ENCODE measurements around the gene POTEG. TPM values are rescaled to one million over a fixed set of nuclear protein-coding genes. Genes with fewer than 3 reads are reported as not detected.
"Not testable (repeated sequence)": the region's sequence is repeated elsewhere in the genome, so short reads cannot be mapped to it uniquely, and the experiment has no call there.

POTEG gene
- under 1 TPM in 2 of 7 donors, not detected in 5; 0.24 to 0.51 TPM for total RNA-seq
- polyA plus RNA-seq: not detected
- long read RNA-seq, donor 1: 0 reads
- long read RNA-seq, donor 2: 0 reads

DNA sequence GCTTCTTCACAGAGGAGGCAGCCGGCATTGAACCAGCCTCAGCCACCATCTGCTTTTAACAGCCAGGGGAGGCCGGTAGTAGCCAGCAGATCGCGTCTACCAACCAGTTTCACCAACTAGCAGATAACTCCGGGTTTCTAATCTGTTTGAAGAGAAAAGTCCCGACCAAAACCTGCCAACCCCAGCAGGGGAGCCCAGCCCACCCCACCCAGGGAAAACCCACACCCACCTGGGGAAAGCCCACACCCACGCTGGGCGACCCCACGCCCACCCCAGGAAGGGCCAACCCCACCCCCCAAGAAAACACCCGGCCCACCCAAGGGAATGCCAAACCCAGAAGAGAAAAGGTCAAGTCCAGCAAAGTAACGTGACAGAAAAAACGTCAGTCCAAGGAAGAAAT, at the start of gene POTEG:
POTEG (minus strand) TSS at position 101 of the 400 bp plus-strand sequence; CDS start at position 49, 52 bp downstream.
- peaks cover 0 to 12% (median 0%) of the 10 kb centered on the region in 8 donors for H3K9me3 ChIP-seq
- 60 to 100% (median 79%) methylated on average over 1 to 2 of the region's 12 CpGs; no CpG with 5 or more reads in 2 of the 5 donors for whole genome bisulfite sequencing, 5 donors
- H3K27me3 ChIP-seq (replicated peaks in 1 of 7); H3K27ac ChIP-seq; DNase-seq; intact Hi-C loops (cut with DNase I; ENCODE audit: low total_unique reads); H3K4me1 ChIP-seq; H3K36me3 ChIP-seq; H3K4me3 ChIP-seq: not testable (repeated sequence)

DNA sequence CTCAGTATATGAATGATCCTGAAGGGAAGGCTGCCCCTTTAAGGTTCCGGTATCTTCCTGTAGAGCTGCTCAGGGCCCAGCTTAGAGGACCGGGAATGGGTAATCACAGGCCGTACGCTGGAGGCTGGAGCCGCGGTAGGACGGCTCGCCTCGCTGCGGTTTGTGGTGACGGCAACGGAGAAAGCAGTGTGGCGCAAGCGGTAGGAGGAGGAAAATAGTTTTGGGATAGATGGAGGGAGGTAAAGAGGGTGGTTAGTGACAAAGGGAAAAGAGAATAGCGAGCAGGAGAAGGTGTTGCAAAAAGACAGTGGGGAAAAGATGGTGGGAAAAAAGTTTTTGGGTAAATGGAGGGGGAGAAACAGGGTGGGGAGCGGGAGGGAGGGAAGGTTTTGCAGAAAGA, 48.0 kb upstream of the POTEG start:
- H3K4me3 ChIP-seq; H3K9me3 ChIP-seq; intact Hi-C loops (cut with DNase I; ENCODE audit: low total_unique reads); H3K4me1 ChIP-seq; DNase-seq; H3K27ac ChIP-seq; H3K27me3 ChIP-seq (replicated peaks in 1 of 7); H3K36me3 ChIP-seq: not testable (repeated sequence)
- 80 to 90% (median 86%) methylated on average over 11 to 14 of the region's 16 CpGs; no CpG with 5 or more reads in 1 of the 5 donors for WGBS, 5 donors

DNA sequence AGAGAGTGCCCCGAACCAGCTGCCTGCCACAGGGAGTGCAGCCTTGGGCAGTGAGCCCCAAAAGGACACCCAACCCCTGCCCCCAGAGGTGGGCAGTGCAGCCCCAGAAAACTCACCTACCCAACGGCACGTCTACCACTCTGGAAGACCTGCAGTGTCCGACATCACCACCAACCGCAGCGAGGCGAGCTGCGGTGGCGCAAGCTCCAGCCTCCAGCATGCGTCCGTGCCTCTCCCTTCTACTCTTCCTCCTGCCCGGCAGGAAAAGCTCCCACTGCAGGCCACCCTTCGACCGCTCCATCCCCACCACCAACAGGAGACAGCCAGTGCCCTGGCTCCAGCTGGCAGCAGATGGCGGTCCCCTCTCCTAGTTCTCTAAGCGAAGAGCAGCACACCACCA, 47.3 kb upstream of the POTEG start:
- H3K27ac ChIP-seq; H3K27me3 ChIP-seq (replicated peaks in 1 of 7); H3K9me3 ChIP-seq; H3K4me3 ChIP-seq; H3K36me3 ChIP-seq; intact Hi-C loops (cut with DNase I; ENCODE audit: low total_unique reads); H3K4me1 ChIP-seq: not testable (repeated sequence)
- WGBS, 5 donors: 78 to 90% (median 90%) methylated on average over 1 to 6 of the region's 16 CpGs; no CpG with 5 or more reads in 1 of the 5 donors
- peak; percentile 29 for DNase-seq

DNA sequence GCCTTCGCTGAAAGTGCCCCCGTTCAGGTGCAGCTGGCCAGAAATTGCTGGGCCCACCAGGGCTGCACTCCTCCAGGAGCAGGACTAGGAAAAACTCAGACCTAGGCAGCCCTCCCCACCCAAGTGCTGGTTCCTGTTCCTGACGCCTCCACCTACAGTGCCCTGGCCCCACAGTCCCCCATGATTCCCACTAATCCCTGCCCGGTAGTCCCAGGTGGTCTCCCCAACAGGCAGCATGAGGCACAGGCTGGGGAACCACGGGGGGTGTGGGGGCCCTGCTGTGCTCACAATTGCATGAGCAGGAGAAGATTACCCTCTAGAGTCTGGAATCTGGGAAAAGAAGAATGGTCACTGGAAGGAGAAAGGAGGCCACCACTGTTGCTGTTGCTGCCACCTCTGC, 46.4 kb upstream of the POTEG start:
- H3K9me3 ChIP-seq; H3K4me1 ChIP-seq; DNase-seq; H3K36me3 ChIP-seq; intact Hi-C loops (cut with DNase I; ENCODE audit: low total_unique reads); H3K27ac ChIP-seq; H3K27me3 ChIP-seq (replicated peaks in 1 of 7); H3K4me3 ChIP-seq: not testable (repeated sequence)
- 80 to 85% (median 80%) methylated on average over 2 of the region's 5 CpGs; no CpG with 5 or more reads in 2 of the 5 donors for WGBS, 5 donors

DNA sequence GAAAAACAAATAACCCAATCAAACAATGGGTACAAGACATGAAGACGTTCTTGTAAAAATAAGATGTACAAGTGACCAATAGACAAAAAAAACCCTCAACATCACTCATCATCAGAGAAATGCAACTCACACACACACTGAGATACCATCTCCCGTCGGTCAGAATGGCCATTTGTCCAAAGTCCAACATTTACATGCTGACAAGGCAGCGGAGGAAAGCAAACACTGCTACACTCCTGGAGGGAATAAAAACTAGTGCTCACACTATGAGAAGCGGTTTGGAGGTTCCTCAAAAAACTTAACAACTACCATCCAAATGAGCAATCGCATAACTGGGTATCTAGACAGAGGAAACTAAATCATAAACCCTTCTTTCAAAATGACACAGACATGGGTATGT, 11.6 kb upstream of the POTEG start:
- 60 to 80% (median 71%) methylated on average over 4 to 6 of the region's 6 CpGs for WGBS, 5 donors
- H3K27me3 ChIP-seq (replicated peaks in 1 of 7); H3K36me3 ChIP-seq; H3K27ac ChIP-seq; intact Hi-C loops (cut with DNase I; ENCODE audit: low total_unique reads); DNase-seq; H3K9me3 ChIP-seq; H3K4me1 ChIP-seq; H3K4me3 ChIP-seq: not testable (repeated sequence)

DNA sequence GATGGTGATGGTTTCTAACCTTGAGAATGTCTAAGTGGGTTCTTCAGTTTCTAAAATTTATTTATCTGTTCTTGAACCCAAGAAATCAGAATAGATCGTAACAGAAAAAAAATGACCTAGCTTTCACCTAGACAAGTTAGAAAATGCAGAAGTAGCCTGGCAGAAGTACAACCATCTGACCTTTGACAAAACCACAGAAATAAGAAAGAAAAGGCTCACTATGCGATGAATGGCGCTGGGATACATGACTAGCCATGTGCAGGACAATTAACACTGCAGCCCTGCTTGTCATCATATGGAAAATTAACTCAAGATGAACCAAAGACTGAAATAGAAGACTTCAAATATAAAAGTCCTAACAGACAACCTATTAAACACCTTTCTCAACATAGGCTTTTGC, 5.7 kb upstream of the POTEG start:
- H3K27me3 ChIP-seq (replicated peaks in 1 of 7); DNase-seq; intact Hi-C loops (cut with DNase I; ENCODE audit: low total_unique reads); H3K4me1 ChIP-seq; H3K27ac ChIP-seq; H3K36me3 ChIP-seq; H3K9me3 ChIP-seq; H3K4me3 ChIP-seq: not testable (repeated sequence)
- 56 to 74% (median 70%) methylated on average over 2 of the region's 3 CpGs for WGBS, 5 donors

DNA sequence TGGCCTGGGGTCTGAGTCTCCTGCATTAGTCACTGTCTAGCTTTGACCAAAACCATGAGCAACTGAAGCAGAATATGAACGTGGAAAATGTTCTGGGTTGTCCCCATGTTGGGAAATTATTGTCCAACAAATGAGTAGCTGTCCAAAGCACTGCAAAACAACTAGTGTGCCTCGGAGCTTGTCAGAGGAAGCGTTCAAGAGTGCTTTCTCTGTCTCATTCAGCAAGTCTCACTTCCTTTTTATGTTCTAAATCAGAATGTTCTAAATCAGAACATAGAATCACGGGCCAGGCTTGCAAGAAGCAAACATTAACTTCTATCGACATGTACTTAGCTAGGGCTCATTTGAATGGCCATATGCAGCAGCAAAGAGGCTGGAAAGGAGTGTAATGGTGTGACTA, 5.1 kb upstream of the POTEG start:
- 9 to 14% (median 10%) methylated on average over 2 to 3 of the region's 5 CpGs; no CpG with 5 or more reads in 2 of the 5 donors for WGBS, 5 donors
- H3K36me3 ChIP-seq; DNase-seq; intact Hi-C loops (cut with DNase I; ENCODE audit: low total_unique reads); H3K27ac ChIP-seq; H3K27me3 ChIP-seq (replicated peaks in 1 of 7); H3K4me1 ChIP-seq; H3K9me3 ChIP-seq; H3K4me3 ChIP-seq: not testable (repeated sequence)

DNA sequence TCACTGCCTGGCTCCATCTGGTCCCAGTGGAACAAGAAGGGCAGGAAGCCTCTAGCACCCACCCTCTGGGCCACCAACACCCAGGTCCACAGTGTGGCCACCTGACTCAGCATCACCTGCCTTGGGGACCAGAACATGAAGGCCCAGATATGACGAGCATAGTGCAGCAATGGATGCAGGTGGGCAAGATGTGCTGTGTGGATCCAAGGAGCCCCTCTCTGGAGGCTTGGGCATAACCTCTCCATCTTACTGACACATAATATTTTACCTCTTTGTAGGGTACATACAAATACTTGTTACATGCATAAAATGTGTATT, 2.9 kb upstream of the POTEG start:
- DNase-seq; H3K36me3 ChIP-seq; H3K4me1 ChIP-seq; intact Hi-C loops (cut with DNase I; ENCODE audit: low total_unique reads); H3K27me3 ChIP-seq (replicated peaks in 1 of 7); H3K4me3 ChIP-seq; H3K27ac ChIP-seq: not testable (repeated sequence)
- H3K9me3 ChIP-seq: peaks cover 0 to 12% (median 0%) of the 10 kb centered on the region in 8 donors
- WGBS, 5 donors: 67 to 90% (median 83%) methylated on average over 1 of the region's 1 CpG; no CpG with 5 or more reads in 1 of the 5 donors

DNA sequence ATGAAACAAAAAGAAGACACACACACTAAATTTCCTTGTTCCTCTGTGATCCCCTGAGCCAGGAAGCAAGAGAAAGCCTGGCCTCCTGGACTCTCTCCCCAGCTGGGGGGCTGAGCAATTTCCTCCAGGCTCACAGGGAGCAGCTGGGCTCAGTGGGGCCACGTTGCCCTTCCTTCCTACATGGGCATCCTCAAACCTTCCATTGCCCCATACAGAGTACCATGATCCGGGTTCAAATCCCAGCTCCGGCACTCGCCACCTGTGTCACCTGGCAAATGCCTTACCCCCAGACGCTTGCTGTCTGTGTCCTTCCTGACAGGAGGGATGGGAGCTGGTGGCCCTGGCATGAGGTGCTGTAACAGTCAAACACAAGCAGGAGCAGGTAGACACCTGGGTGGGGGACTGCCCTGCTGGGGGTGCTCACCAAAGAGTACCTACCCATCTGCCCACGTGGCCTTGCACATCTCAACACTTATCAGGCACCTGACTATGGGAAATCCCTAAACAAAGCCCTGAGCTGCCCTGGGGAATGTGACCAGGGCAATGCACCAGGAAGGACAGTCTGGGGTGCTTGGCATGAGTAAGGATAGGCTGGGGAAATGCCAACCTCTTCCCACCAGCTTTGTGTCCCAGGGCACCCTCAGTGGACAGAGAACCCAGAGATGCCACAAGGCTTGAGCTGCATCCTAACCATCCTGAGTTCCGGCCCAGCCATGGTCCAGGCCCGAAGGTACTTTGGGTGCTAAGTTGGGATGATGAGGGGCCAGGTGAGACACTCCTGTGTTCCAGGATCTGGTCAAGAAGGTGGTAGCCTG, 2.4 kb upstream of the POTEG start:
- H3K9me3 ChIP-seq: peaks cover 0 to 12% (median 0%) of the 10 kb centered on the region in 8 donors
- WGBS, 5 donors: 0 to 83% (median 67%) methylated on average over 1 to 2 of the region's 8 CpGs; no CpG with 5 or more reads in 1 of the 5 donors
- H3K36me3 ChIP-seq; H3K4me1 ChIP-seq; DNase-seq; H3K27me3 ChIP-seq (replicated peaks in 1 of 7); H3K4me3 ChIP-seq; intact Hi-C loops (cut with DNase I; ENCODE audit: low total_unique reads); H3K27ac ChIP-seq: not testable (repeated sequence)

DNA sequence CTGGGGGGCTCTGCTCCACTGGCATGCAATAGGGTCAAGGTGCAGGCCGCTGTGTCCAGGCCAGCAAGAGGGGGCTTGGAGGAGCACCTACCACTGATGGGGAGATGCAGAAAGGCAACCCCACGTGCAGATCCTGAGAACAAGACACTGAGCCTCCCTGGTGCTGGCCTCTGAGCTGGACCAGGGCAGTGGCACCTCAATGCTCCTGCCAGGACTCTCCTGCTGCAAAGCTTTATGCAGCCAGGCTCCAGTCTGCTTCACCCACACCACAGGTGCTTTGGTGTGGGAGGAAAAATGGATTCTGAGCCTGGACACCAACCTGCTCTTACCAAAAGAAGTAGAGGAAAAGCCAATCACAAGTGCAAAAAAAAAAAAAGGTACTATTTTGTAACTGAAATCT, 1.7 kb upstream of the POTEG start:
- intact Hi-C loops (cut with DNase I; ENCODE audit: low total_unique reads); H3K36me3 ChIP-seq; H3K27ac ChIP-seq; H3K4me3 ChIP-seq; DNase-seq; H3K27me3 ChIP-seq (replicated peaks in 1 of 7); H3K4me1 ChIP-seq: not testable (repeated sequence)
- H3K9me3 ChIP-seq: peaks cover 0 to 12% (median 0%) of the 10 kb centered on the region in 8 donors
- no CpG with 5 or more reads among the region's 2 CpGs for WGBS, 5 donors

DNA sequence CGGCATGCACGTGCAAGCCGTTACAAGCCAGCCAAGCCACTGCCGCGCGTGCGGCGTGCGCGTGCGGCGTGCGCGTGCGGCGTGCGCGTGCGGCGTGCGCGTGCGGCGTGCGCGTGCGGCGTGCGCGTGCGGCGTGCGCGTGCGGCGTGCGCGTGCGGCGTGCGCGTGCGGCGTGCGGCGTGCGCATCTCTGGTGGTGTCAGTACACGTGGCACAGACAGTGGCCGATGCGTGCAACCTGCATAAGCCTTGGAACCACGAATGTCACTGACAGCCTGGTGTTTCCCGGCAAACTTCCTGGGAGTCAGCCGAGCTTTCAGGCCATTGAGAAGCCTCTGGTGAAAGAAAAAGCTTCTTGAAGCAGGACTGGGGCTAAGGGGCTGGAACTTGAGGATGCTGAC, 750 bp upstream of the POTEG start:
- WGBS, 5 donors: 89 to 93% (median 92%) methylated on average over 34 to 53 of the region's 53 CpGs
- intact Hi-C loops (cut with DNase I; ENCODE audit: low total_unique reads); H3K27ac ChIP-seq: not testable (repeated sequence)

More for the DNA sequence above, 750 bp upstream of the POTEG start:
- H3K36me3 ChIP-seq; H3K4me1 ChIP-seq; H3K4me3 ChIP-seq; H3K27me3 ChIP-seq (replicated peaks in 1 of 7): not testable (repeated sequence)
- H3K9me3 ChIP-seq: peaks cover 0 to 12% (median 0%) of the 10 kb centered on the region in 8 donors
- DNase-seq: peak; percentile 75
